GM12878 (cell line): ENCODE results near the gene MOXD1. TPM values are rescaled to one million over a fixed set of nuclear protein-coding genes. Genes with fewer than 3 reads are reported as not detected.

Experiments used
- ATAC-seq: fragments of 200-7000 bp; cut with Tn5 transposase; 3 replicates; pipeline ENCODE4 v1.9.1; 2020; ENCODE audit warnings: mild to moderate bottlenecking, moderate library complexity
- BruUV-seq: library from RNA; stranded (reverse); fragments of 400-500 nt; replicated peaks from 2 replicates; lab custom pipeline; 2021; lab: Mats Ljungman, UMichigan
- CTCF ChIA-PET: fragments of 300-600 bp; sonication (Branson Sonifier 250); formaldehyde crosslinking; extraction: SDS; loops from one replicate; lab custom pipeline; 2021; ENCODE audit warnings: inconsistent platforms; lab: Yijun Ruan, JAX
- POLR2A ChIA-PET: fragments of 350-600 bp; formaldehyde crosslinking; extraction: SDS; loops from one replicate; lab custom pipeline; 2021; ENCODE audit warnings: inconsistent platforms; lab: Charles Lee
- RAD21 ChIA-PET: fragments of 300-600 bp; sonication (Branson Sonifier 250); formaldehyde crosslinking; loops from one replicate; lab custom pipeline; 2023; ENCODE audit warnings: antibody characterized with exemption; ENCODE audit not compliant: unreplicated experiment; lab: Charles Lee
- SMC1A ChIA-PET: fragments of 300-600 bp; sonication (Branson Sonifier 250); formaldehyde crosslinking; loops from one replicate; lab custom pipeline; 2023; ENCODE audit not compliant: unreplicated experiment, uncharacterized antibody; lab: Charles Lee
- DNase-seq: peaks from one replicate; pipeline ENCODE4 v3.0.0-alpha.2; 2011; ENCODE audit warnings: low read depth, low spot score
- FAIRE-seq: peaks from 3 replicates; lab custom pipeline; 2011; peaks lifted over from hg19 to GRCh38; lab: Jason Lieb, UNC
- H2AFZ ChIP-seq: 2 replicates; pipeline ENCODE4 v1.6.0; 2011; ENCODE audit warnings: low read depth, low read length, control low read depth; ENCODE audit not compliant: control insufficient read depth
- H3K27ac ChIP-seq: 2 replicates; pipeline ENCODE4 v1.5.1; 2011; ENCODE audit warnings: control low read depth; ENCODE audit not compliant: control insufficient read depth, insufficient read depth
- H3K27me3 ChIP-seq, 2 experiments: replicated peaks in 1 of 2; 2 replicates each; pipeline versions ENCODE4 v1.6.0 to v1.6.1; 2011; ENCODE audit warnings: low read length in 1 of 2; ENCODE audit not compliant: control insufficient read depth in 2 of 2, insufficient read depth in 2 of 2
- H3K36me3 ChIP-seq, 2 experiments: 2 replicates each; pipeline ENCODE4 v1.5.1; 2011; ENCODE audit warnings: low read length in 1 of 2; ENCODE audit not compliant: control insufficient read depth in 2 of 2, insufficient read depth in 2 of 2
- H3K4me1 ChIP-seq: 2 replicates; pipeline ENCODE4 v1.6.1; 2011; ENCODE audit warnings: mild to moderate bottlenecking, low read length, moderate library complexity, mixed read lengths; ENCODE audit not compliant: control insufficient read depth, insufficient read depth
- H3K4me2 ChIP-seq: 2 replicates; pipeline ENCODE4 v1.6.0; 2011; ENCODE audit warnings: control low read depth; ENCODE audit not compliant: control insufficient read depth, insufficient read depth
- H3K4me3 ChIP-seq: fragments of 200-600 bp; sonication (generic); 2 replicates; pipeline ENCODE4 v1.5.1; 2016
- H3K79me2 ChIP-seq: 2 replicates; pipeline ENCODE4 v1.6.0; 2011; ENCODE audit warnings: low read length; ENCODE audit not compliant: control insufficient read depth, insufficient read depth
- H3K9ac ChIP-seq: 2 replicates; pipeline ENCODE4 v1.8.0; 2011; ENCODE audit warnings: low read length, control low read depth, mixed read lengths; ENCODE audit not compliant: control insufficient read depth, insufficient read depth
- H3K9me3 ChIP-seq: replicated peaks from 3 replicates; pipeline ENCODE4 v1.5.1; 2011; ENCODE audit warnings: mild to moderate bottlenecking, low read length; ENCODE audit not compliant: control insufficient read depth, insufficient read depth
- H4K20me1 ChIP-seq: 2 replicates; pipeline ENCODE4 v1.6.0; 2011; ENCODE audit not compliant: control insufficient read depth, insufficient read depth
- CBX3 ChIP-seq: fragments of 200-600 bp; sonication (generic); IDR thresholded peaks from 2 replicates; pipeline ENCODE4 v1.6.1; 2016; ENCODE audit warnings: low read depth, borderline replicate concordance
- CHD1 ChIP-seq: IDR thresholded peaks from 2 replicates; pipeline ENCODE4 v1.6.1; 2012; ENCODE audit warnings: low read depth, low read length, improper control_type of control experiment
- EZH2 ChIP-seq: IDR thresholded peaks from 2 replicates; pipeline ENCODE4 v1.6.1; 2012; ENCODE audit warnings: low read depth, mild to moderate bottlenecking, control low read depth, inconsistent platforms, low read length, borderline replicate concordance; ENCODE audit not compliant: control insufficient read depth
- GABPA ChIP-seq: IDR thresholded peaks from 2 replicates; pipeline ENCODE4 v1.6.1; 2014; ENCODE audit warnings: antibody characterized with exemption, low read depth, mild to moderate bottlenecking, inconsistent platforms
- JUND ChIP-seq: IDR thresholded peaks from 2 replicates; pipeline ENCODE4 v1.6.1; 2012; ENCODE audit warnings: low read depth, mild to moderate bottlenecking, low read length, improper control_type of control experiment, moderate library complexity
- KAT2A ChIP-seq: conservative IDR thresholded peaks from 2 replicates; pipeline ENCODE4 v1.6.1; 2011; ENCODE audit warnings: low read depth, low read length; ENCODE audit not compliant: control insufficient read depth
- MEF2A ChIP-seq: IDR thresholded peaks from 2 replicates; pipeline ENCODE4 v1.6.1; 2011; ENCODE audit warnings: low read depth, mild to moderate bottlenecking, low read length, moderate library complexity; ENCODE audit not compliant: insufficient read depth
- MYC ChIP-seq: IDR thresholded peaks from 2 replicates; pipeline ENCODE4 v1.6.1; 2011; ENCODE audit warnings: mild to moderate bottlenecking, low read length, moderate library complexity, inconsistent platforms; ENCODE audit not compliant: insufficient read depth, insufficient replicate concordance, insufficient read length, severe bottlenecking
- POLR2A ChIP-seq: IDR thresholded peaks from 2 replicates; pipeline ENCODE4 v1.6.1; 2011; ENCODE audit warnings: low read depth, mild to moderate bottlenecking, low read length
- RAD51 ChIP-seq: fragments of 450-650 bp; IDR thresholded peaks from 2 replicates; pipeline ENCODE4 v1.6.1; 2016; ENCODE audit warnings: moderate library complexity, mild to moderate bottlenecking, inconsistent platforms
- RUNX3 ChIP-seq: IDR thresholded peaks from 2 replicates; pipeline ENCODE4 v1.6.1; 2012; ENCODE audit warnings: low read length, inconsistent platforms
- SIX5 ChIP-seq: IDR thresholded peaks from 2 replicates; pipeline ENCODE4 v1.6.1; 2011; ENCODE audit warnings: mild to moderate bottlenecking, low read depth, low read length, moderate library complexity; ENCODE audit not compliant: severe bottlenecking
- TCF3 ChIP-seq: IDR thresholded peaks from 2 replicates; pipeline ENCODE4 v1.6.1; 2012; ENCODE audit warnings: low read depth, mild to moderate bottlenecking, low read length, borderline replicate concordance; ENCODE audit not compliant: insufficient read depth
- YBX1 ChIP-seq: fragments of 450-650 bp; IDR thresholded peaks from 2 replicates; pipeline ENCODE4 v1.6.1; 2016; ENCODE audit warnings: antibody characterized with exemption
- ZBED1 ChIP-seq: IDR thresholded peaks from 2 replicates; pipeline ENCODE4 v1.6.1; 2016; ENCODE audit warnings: borderline replicate concordance
- ZBTB33 ChIP-seq: fragments of 450-650 bp; IDR thresholded peaks from 2 replicates; pipeline ENCODE4 v1.6.1; 2017; ENCODE audit warnings: mild to moderate bottlenecking
- ZNF687 ChIP-seq: fragments of 450-650 bp; IDR thresholded peaks from 2 replicates; pipeline ENCODE4 v1.6.1; 2017; ENCODE audit warnings: mild to moderate bottlenecking, moderate library complexity
- ZSCAN29 ChIP-seq: fragments of 450-650 bp; IDR thresholded peaks from 2 replicates; pipeline ENCODE4 v1.6.1; 2017; ENCODE audit warnings: mild to moderate bottlenecking, moderate library complexity
- in situ Hi-C: fragments of 300-500 bp; cut with MboI; formaldehyde crosslinking; loops from 9 replicates; pipeline ENCODE4 v1.14.3; 2018; ENCODE audit warnings: mixed read lengths
- intact Hi-C: fragments of 100-400 bp; cut with micrococcal nuclease; formaldehyde crosslinking; loops from one replicate; pipeline ENCODE4 v1.14.2; 2022; ENCODE audit not compliant: unreplicated experiment
- polyA plus RNA-seq, 11 experiments: library from polyadenylated mRNA; depleted of rRNA in 4 of 11; unstranded in 6 of 11; stranded (reverse) in 5 of 11; fragments of >200 nt; fragmentation: Nextera tagmentation in 4 of 11; fragmentation: Illumina TruSeq in 1 of 11; extraction: Ambion mirVana in 4 of 11; extraction: Trizol in 1 of 11; gene quantifications; 1 replicate in 1 of 11; 2 replicates in 10 of 11; pipeline versions ENCODE4 v1.2.1 to v1.2.3, GENCODE V29; 2011 to 2016; ENCODE audit warnings: inconsistent platforms in 2 of 11, missing spikeins in 2 of 11, low read depth in 1 of 11
- total RNA-seq, 4 experiments: library from RNA; depleted of rRNA in 3 of 4; stranded (reverse); fragments of >200 nt in 3 of 4; fragmentation: Illumina TruSeq in 1 of 4; extraction: Trizol in 1 of 4; gene quantifications; 2 replicates each; pipeline versions ENCODE4 v1.2.1 to v1.2.3, GENCODE V29; 2013 to 2021

MOXD1 gene
- total and polyA plus RNA-seq, 10 of the 15 experiments (the other 5 are each of a cell fraction or from before 2014, with no cell fraction given): 0.03 to 2.1 (median 0.64) TPM

- H3K4me1 ChIP-seq: no peaks in the 10 kb centered on the region
- ChIA-PET POLR2A (no interaction called here), CTCF (interaction anchor here (1.7 kb wide), 1 partner anchor 26 kb away, joined by 5 read pairs; no protein-coding TSS in a partner anchor), RAD21 (no interaction called here), SMC1A (interaction anchor here (1.7 kb wide), 1 partner anchor 16 kb away, joined by 3 read pairs; no protein-coding TSS in a partner anchor)
- ATAC-seq: no peak
- H3K27ac ChIP-seq: no peak overlapping the region
- H3K79me2 ChIP-seq: no peaks in the 10 kb centered on the region
- FAIRE-seq: no peak
- TF ChIP-seq ZSCAN29 (no peak), RUNX3 (no peak), MEF2A (no peak), SIX5 (no peak), CBX3 (no peak), KAT2A (no peak), CHD1 (no peak), GABPA (no peak), TCF3 (no peak), POLR2A (no peak), EZH2 (no peak), YBX1 (no peak), ZNF687 (no peak), ZBTB33 (no peak), ZBED1 (no peak), RAD51 (no peak), MYC (no peak), JUND (no peak)
- no peak for DNase-seq
- H3K27me3 ChIP-seq: no peaks in the 10 kb centered on the region; a peak in 1 of 4 replicates
- H2AFZ ChIP-seq: no peak overlapping the region
- H3K9ac ChIP-seq: no peak overlapping the region
- intact Hi-C loops (no loop called here), in situ Hi-C loops (no loop called here)
- BruUV-seq: no TSS peak
- H3K9me3 ChIP-seq: no peaks in the 10 kb centered on the region; the same call in 2 of the 3 replicates
- H3K4me2 ChIP-seq: no peak overlapping the region
- no peaks in the 10 kb centered on the region for H4K20me1 ChIP-seq
- H3K4me3 ChIP-seq: no peak overlapping the region
- no peaks in the 10 kb centered on the region for H3K36me3 ChIP-seq
Measured at GRCh38 chr6:132253906-132254305, 147.4 kb downstream of the MOXD1 start.
